ENCODE measurements around the gene PTPRC.

PTPRC gene

GRCh38 chr1:198754670-198755069 lies 115.8 kb downstream of the PTPRC start:
- WGBS (ENCODE audit: insufficient coverage): no CpG with 5 or more reads among the region's 1 CpG
- DNase-seq: no peak
- CTCF ChIA-PET: interaction anchor here (0.6 to 1.7 kb wide), 3 partner anchors 9 to 793 kb away, joined by 4 to 7 read pairs (median 5); no protein-coding TSS in a partner anchor
- POLR2A ChIA-PET: interaction anchor here (0.6 kb wide), 1 partner anchor 530 kb away, joined by 3 read pairs; no protein-coding TSS in a partner anchor
- no peaks in the 10 kb centered on the region for H3K9me3 ChIP-seq (ENCODE audit: control extremely low read depth in 1 of 5, control insufficient read depth in 4 of 5, insufficient read depth in 2 of 5, low read depth in 1 of 5, low read length in 4 of 5)
- peaks cover 23 to 66% (median 43%) of the 10 kb centered on the region in 4 experiments for H3K36me3 ChIP-seq (ENCODE audit: control insufficient read depth in 4 of 4, insufficient read depth in 4 of 4, low read length in 3 of 4)
- H3K4me1 ChIP-seq (ENCODE audit: control extremely low read depth in 1 of 4, control insufficient read depth in 4 of 4, insufficient read depth in 4 of 4, low read length in 3 of 4): no peaks in the 10 kb centered on the region
- no peak overlapping the region for H3K27ac ChIP-seq (ENCODE audit: insufficient read depth in 1 of 2, low read depth in 1 of 2, low read length in 2 of 2, poor library complexity in 1 of 2, severe bottlenecking in 2 of 2)
- no peaks in the 10 kb centered on the region for H3K27me3 ChIP-seq (replicated peaks in 2 of 5; ENCODE audit: control insufficient read depth in 4 of 5, insufficient read depth in 5 of 5, low read length in 4 of 5)
- H3K4me3 ChIP-seq (ENCODE audit: control insufficient read depth in 1 of 7, extremely low read depth in 1 of 7, insufficient read depth in 4 of 7, low read depth in 2 of 7, low read length in 6 of 7): no peak overlapping the region

- ChIA-PET POLR2A (no interaction called here), CTCF (interaction anchor here (0.7 to 2.0 kb wide), 6 partner anchors 10 to 797 kb away, joined by 3 to 7 read pairs (median 4); no protein-coding TSS in a partner anchor)
- Histone ChIP-seq H3K36me3 (ENCODE audit: control insufficient read depth in 4 of 4, insufficient read depth in 4 of 4, low read length in 3 of 4) (peaks cover 17 to 56% (median 37%) of the 10 kb centered on the region in 4 experiments), H3K9me3 (ENCODE audit: control extremely low read depth in 1 of 5, control insufficient read depth in 4 of 5, insufficient read depth in 2 of 5, low read depth in 1 of 5, low read length in 4 of 5) (no peaks in the 10 kb centered on the region), H3K27ac (ENCODE audit: insufficient read depth in 1 of 2, low read depth in 1 of 2, low read length in 2 of 2, poor library complexity in 1 of 2, severe bottlenecking in 2 of 2) (no peak overlapping the region), H3K4me1 (ENCODE audit: control extremely low read depth in 1 of 4, control insufficient read depth in 4 of 4, insufficient read depth in 4 of 4, low read length in 3 of 4) (no peaks in the 10 kb centered on the region), H3K4me3 (ENCODE audit: control insufficient read depth in 1 of 7, extremely low read depth in 1 of 7, insufficient read depth in 4 of 7, low read depth in 2 of 7, low read length in 6 of 7) (no peak overlapping the region), H3K27me3 (replicated peaks in 2 of 5; ENCODE audit: control insufficient read depth in 4 of 5, insufficient read depth in 5 of 5, low read length in 4 of 5) (no peaks in the 10 kb centered on the region)
- 100% methylated on average over 1 of the region's 2 CpGs for WGBS (ENCODE audit: insufficient coverage)
- no peak for DNase-seq
Measured at GRCh38 chr1:198755715-198756114, 116.9 kb downstream of the PTPRC start.

- H3K4me3 ChIP-seq (ENCODE audit: control insufficient read depth in 1 of 7, extremely low read depth in 1 of 7, insufficient read depth in 4 of 7, low read depth in 2 of 7, low read length in 6 of 7): no peak overlapping the region
- H3K27ac ChIP-seq (ENCODE audit: insufficient read depth in 1 of 2, low read depth in 1 of 2, low read length in 2 of 2, poor library complexity in 1 of 2, severe bottlenecking in 2 of 2): no peak overlapping the region
- H3K36me3 ChIP-seq (ENCODE audit: control insufficient read depth in 4 of 4, insufficient read depth in 4 of 4, low read length in 3 of 4): peaks cover 12 to 48% (median 31%) of the 10 kb centered on the region in 4 experiments
- ChIA-PET POLR2A (no interaction called here), CTCF (interaction anchor here (0.7 to 2.0 kb wide), 7 partner anchors 15 to 797 kb away, joined by 3 to 6 read pairs (median 3); no protein-coding TSS in a partner anchor)
- DNase-seq: peak; percentile 19 to 55 (median 41)
- H3K4me1 ChIP-seq (ENCODE audit: control extremely low read depth in 1 of 4, control insufficient read depth in 4 of 4, insufficient read depth in 4 of 4, low read length in 3 of 4): no peaks in the 10 kb centered on the region
- no peaks in the 10 kb centered on the region for H3K9me3 ChIP-seq (ENCODE audit: control extremely low read depth in 1 of 5, control insufficient read depth in 4 of 5, insufficient read depth in 2 of 5, low read depth in 1 of 5, low read length in 4 of 5)
- H3K27me3 ChIP-seq (replicated peaks in 2 of 5; ENCODE audit: control insufficient read depth in 4 of 5, insufficient read depth in 5 of 5, low read length in 4 of 5): no peaks in the 10 kb centered on the region
Measured at GRCh38 chr1:198756470-198756869, 117.6 kb downstream of the PTPRC start.

- 100% methylated on average over 1 of the region's 4 CpGs for WGBS (ENCODE audit: insufficient coverage)
Measured at GRCh38 chr1:198761859-198762616, 123.2 kb downstream of the PTPRC start.

DNA sequence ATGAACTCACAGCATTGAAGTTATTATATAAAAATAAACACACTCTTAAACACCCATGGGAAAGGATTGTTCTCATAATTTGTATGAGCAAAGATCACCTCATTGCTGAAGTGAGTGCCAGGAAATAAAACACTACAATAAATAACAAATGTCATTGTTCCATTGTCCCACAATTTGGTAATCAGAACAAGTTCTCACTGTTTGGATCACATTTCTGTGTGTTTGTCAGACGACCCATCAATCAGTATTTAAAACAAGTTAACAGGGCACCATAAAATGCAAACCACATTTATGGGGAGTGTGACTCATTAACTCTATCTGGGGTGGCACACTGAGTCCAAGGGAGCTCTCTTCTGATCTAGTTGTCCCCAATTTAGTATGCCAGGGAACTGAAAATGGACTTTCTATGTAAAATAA lies 124.5 kb downstream of the PTPRC start:
- WGBS (ENCODE audit: insufficient coverage): 67% methylated on average over 1 of the region's 1 CpG
- Histone ChIP-seq H3K27me3 (replicated peaks in 2 of 5; ENCODE audit: control insufficient read depth in 4 of 5, insufficient read depth in 5 of 5, low read length in 4 of 5) (no peaks in the 10 kb centered on the region), H3K4me1 (ENCODE audit: control extremely low read depth in 1 of 4, control insufficient read depth in 4 of 4, insufficient read depth in 4 of 4, low read length in 3 of 4) (peaks cover 0 to 4% (median 1%) of the 10 kb centered on the region in 4 experiments), H3K4me3 (ENCODE audit: control insufficient read depth in 1 of 7, extremely low read depth in 1 of 7, insufficient read depth in 4 of 7, low read depth in 2 of 7, low read length in 6 of 7) (no peak overlapping the region), H3K36me3 (ENCODE audit: control insufficient read depth in 4 of 4, insufficient read depth in 4 of 4, low read length in 3 of 4) (peaks cover 0 to 1% (median 0%) of the 10 kb centered on the region in 4 experiments), H3K27ac (ENCODE audit: insufficient read depth in 1 of 2, low read depth in 1 of 2, low read length in 2 of 2, poor library complexity in 1 of 2, severe bottlenecking in 2 of 2) (no peak overlapping the region), H3K9me3 (ENCODE audit: control extremely low read depth in 1 of 5, control insufficient read depth in 4 of 5, insufficient read depth in 2 of 5, low read depth in 1 of 5, low read length in 4 of 5) (no peaks in the 10 kb centered on the region)
- ChIA-PET CTCF (interaction anchor here (0.9 to 1.4 kb wide), 3 partner anchors 10 to 26 kb away, joined by 3 read pairs; no protein-coding TSS in a partner anchor), POLR2A (no interaction called here)
- peak in 2 of 3 donors; percentile 36 to 56 for DNase-seq

More at GRCh38 chr1:198761859-198762616, 123.2 kb downstream of the PTPRC start:
- H3K4me1 ChIP-seq (ENCODE audit: control extremely low read depth in 1 of 4, control insufficient read depth in 4 of 4, insufficient read depth in 4 of 4, low read length in 3 of 4): peaks cover 0 to 4% (median 1%) of the 10 kb centered on the region in 4 experiments
- no peaks in the 10 kb centered on the region for H3K27me3 ChIP-seq (replicated peaks in 2 of 5; ENCODE audit: control insufficient read depth in 4 of 5, insufficient read depth in 5 of 5, low read length in 4 of 5)
- H3K36me3 ChIP-seq (ENCODE audit: control insufficient read depth in 4 of 4, insufficient read depth in 4 of 4, low read length in 3 of 4): peaks cover 0 to 4% (median 0%) of the 10 kb centered on the region in 4 experiments
- no peaks in the 10 kb centered on the region for H3K9me3 ChIP-seq (ENCODE audit: control extremely low read depth in 1 of 5, control insufficient read depth in 4 of 5, insufficient read depth in 2 of 5, low read depth in 1 of 5, low read length in 4 of 5)
- ChIA-PET CTCF (interaction anchor here (1.1 to 3.2 kb wide), 4 partner anchors 8 to 28 kb away, joined by 3 to 13 read pairs (median 4); no protein-coding TSS in a partner anchor), POLR2A (no interaction called here)
- no peak overlapping the region for H3K4me3 ChIP-seq (ENCODE audit: control insufficient read depth in 1 of 7, extremely low read depth in 1 of 7, insufficient read depth in 4 of 7, low read depth in 2 of 7, low read length in 6 of 7)
- no peak for DNase-seq
- no peak overlapping the region for H3K27ac ChIP-seq (ENCODE audit: insufficient read depth in 1 of 2, low read depth in 1 of 2, low read length in 2 of 2, poor library complexity in 1 of 2, severe bottlenecking in 2 of 2)

GRCh38 chr1:198764748-198765147 lies 125.9 kb downstream of the PTPRC start:
- POLR2A ChIA-PET: no interaction called here

DNA sequence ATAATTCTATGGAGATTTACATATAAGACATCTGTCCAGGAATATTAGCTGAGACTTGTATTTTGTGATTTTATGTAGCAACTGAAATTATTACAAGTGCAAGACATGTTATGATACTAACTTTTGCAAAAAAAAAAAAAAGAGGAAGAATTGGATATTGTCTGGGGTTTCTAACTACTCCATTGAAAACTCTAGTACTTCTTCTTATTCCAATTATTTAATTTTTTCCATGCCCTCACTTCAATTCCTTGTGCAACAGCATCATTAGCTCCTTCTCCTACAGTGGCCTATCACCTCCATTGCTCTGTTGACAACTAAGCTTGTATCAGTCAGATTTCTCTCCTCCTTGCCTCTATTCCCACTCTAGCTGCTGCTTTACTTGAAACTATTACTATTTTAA lies 126.6 kb downstream of the PTPRC start:
- DNase-seq: no peak
- CTCF ChIA-PET: interaction anchor here (0.6 to 1.7 kb wide), 3 partner anchors 23 to 786 kb away, joined by 4 to 7 read pairs (median 4); no protein-coding TSS in a partner anchor
- no peaks in the 10 kb centered on the region for H3K27me3 ChIP-seq (replicated peaks in 2 of 5; ENCODE audit: control insufficient read depth in 4 of 5, insufficient read depth in 5 of 5, low read length in 4 of 5)
- H3K36me3 ChIP-seq (ENCODE audit: control insufficient read depth in 4 of 4, insufficient read depth in 4 of 4, low read length in 3 of 4): peaks cover 0 to 3% (median 0%) of the 10 kb centered on the region in 4 experiments
- H3K27ac ChIP-seq (ENCODE audit: insufficient read depth in 1 of 2, low read depth in 1 of 2, low read length in 2 of 2, poor library complexity in 1 of 2, severe bottlenecking in 2 of 2): no peak overlapping the region
- H3K9me3 ChIP-seq (ENCODE audit: control extremely low read depth in 1 of 5, control insufficient read depth in 4 of 5, insufficient read depth in 2 of 5, low read depth in 1 of 5, low read length in 4 of 5): no peaks in the 10 kb centered on the region
- H3K4me3 ChIP-seq (ENCODE audit: control insufficient read depth in 1 of 7, extremely low read depth in 1 of 7, insufficient read depth in 4 of 7, low read depth in 2 of 7, low read length in 6 of 7): no peak overlapping the region
- peaks cover 0 to 6% (median 1%) of the 10 kb centered on the region in 4 experiments for H3K4me1 ChIP-seq (ENCODE audit: control extremely low read depth in 1 of 4, control insufficient read depth in 4 of 4, insufficient read depth in 4 of 4, low read length in 3 of 4)
- POLR2A ChIA-PET: no interaction called here

More at GRCh38 chr1:198764748-198765147, 125.9 kb downstream of the PTPRC start:
- no peaks in the 10 kb centered on the region for H3K9me3 ChIP-seq (ENCODE audit: control extremely low read depth in 1 of 5, control insufficient read depth in 4 of 5, insufficient read depth in 2 of 5, low read depth in 1 of 5, low read length in 4 of 5)
- no peaks in the 10 kb centered on the region for H3K27me3 ChIP-seq (replicated peaks in 2 of 5; ENCODE audit: control insufficient read depth in 4 of 5, insufficient read depth in 5 of 5, low read length in 4 of 5)
- peaks cover 0 to 4% (median 1%) of the 10 kb centered on the region in 4 experiments for H3K4me1 ChIP-seq (ENCODE audit: control extremely low read depth in 1 of 4, control insufficient read depth in 4 of 4, insufficient read depth in 4 of 4, low read length in 3 of 4)
- H3K27ac ChIP-seq (ENCODE audit: insufficient read depth in 1 of 2, low read depth in 1 of 2, low read length in 2 of 2, poor library complexity in 1 of 2, severe bottlenecking in 2 of 2): no peak overlapping the region
- DNase-seq: no peak
- no CpG with 5 or more reads among the region's 2 CpGs for WGBS (ENCODE audit: insufficient coverage)
- peaks cover 0 to 3% (median 0%) of the 10 kb centered on the region in 4 experiments for H3K36me3 ChIP-seq (ENCODE audit: control insufficient read depth in 4 of 4, insufficient read depth in 4 of 4, low read length in 3 of 4)
- no peak overlapping the region for H3K4me3 ChIP-seq (ENCODE audit: control insufficient read depth in 1 of 7, extremely low read depth in 1 of 7, insufficient read depth in 4 of 7, low read depth in 2 of 7, low read length in 6 of 7)
- CTCF ChIA-PET: interaction anchor here (1.5 kb wide), 1 partner anchor 787 kb away, joined by 4 read pairs; no protein-coding TSS in a partner anchor

Data from common myeloid progenitor, CD34-positive (primary cell).